T follicular helper cell (primary cell): ENCODE results near the gene ZNF221.
A peak's percentile ranks its signal among the peaks of the same experiment; 100 is the strongest.
"Not testable (repeated sequence)": the region's sequence is repeated elsewhere in the genome, so short reads cannot be mapped to it uniquely, and the experiment has no call there.

Experiments used
- DNase-seq: peaks from one replicate; pipeline ENCODE4 v3.0.0-alpha.2; 2020; ENCODE audit warnings: low read depth
- total RNA-seq, 2 experiments: gene quantifications; one replicate each; lab custom pipeline; 2026; lab: John Stamatoyannopoulos, UW

ZNF221 gene
- total RNA-seq: 1.5 to 2.6 reads per million in 2 experiments

- DNase-seq: peak; percentile 5
Measured at GRCh38 chr19:43950834-43951645, at the start of gene ZNF221. Gene ZNF221 (plus strand): TSS chr19:43951228. CDS start chr19:43962727, 11,499 bp downstream.

GRCh38 chr19:43901395-43902390 lies 49.3 kb upstream of the ZNF221 start:
- DNase-seq: peak; percentile 38

- no peak for DNase-seq
Measured at GRCh38 chr19:43902399-43902798, 48.6 kb upstream of the ZNF221 start.

GRCh38 chr19:43905897-43906296 lies 45.1 kb upstream of the ZNF221 start:
- DNase-seq: no peak

GRCh38 chr19:43906774-43907173 lies 44.3 kb upstream of the ZNF221 start:
- DNase-seq: no peak

- no peak for DNase-seq
Measured at GRCh38 chr19:43908659-43909058, 42.4 kb upstream of the ZNF221 start.

- DNase-seq: no peak
Measured at GRCh38 chr19:43910884-43911283, 40.1 kb upstream of the ZNF221 start.

GRCh38 chr19:43913383-43913782 lies 37.6 kb upstream of the ZNF221 start:
- DNase-seq: no peak

GRCh38 chr19:43914051-43914450 lies 37.0 kb upstream of the ZNF221 start:
- DNase-seq: no peak

GRCh38 chr19:43923875-43924274 lies 27.2 kb upstream of the ZNF221 start:
- no peak for DNase-seq

GRCh38 chr19:43928820-43929219 lies 22.2 kb upstream of the ZNF221 start:
- no peak for DNase-seq

- no peak for DNase-seq
Measured at GRCh38 chr19:43934055-43934984, 16.7 kb upstream of the ZNF221 start.

GRCh38 chr19:43934985-43935708 lies 15.9 kb upstream of the ZNF221 start, which contains the start of gene ZNF45:
Gene ZNF45 (minus strand): TSS chr19:43935282. CDS start chr19:43922185, 13,097 bp downstream.
- peak; percentile 81 for DNase-seq

GRCh38 chr19:43936188-43936587 lies 14.8 kb upstream of the ZNF221 start:
- DNase-seq: no peak

GRCh38 chr19:43939557-43940260 lies 11.3 kb upstream of the ZNF221 start:
- no peak for DNase-seq

- DNase-seq: no peak
Measured at GRCh38 chr19:43940719-43941118, 10.3 kb upstream of the ZNF221 start.

GRCh38 chr19:43941209-43941608 lies 9.8 kb upstream of the ZNF221 start:
- no peak for DNase-seq

GRCh38 chr19:43947412-43947811 lies 3.6 kb upstream of the ZNF221 start:
- not testable (repeated sequence) for DNase-seq

GRCh38 chr19:43949803-43950202 lies 1.2 kb upstream of the ZNF221 start:
- not testable (repeated sequence) for DNase-seq

- DNase-seq: no peak
Measured at GRCh38 chr19:43956827-43957226, 5.8 kb downstream of the ZNF221 start.
